ENCODE results near the gene VGLL4. TPM values are rescaled to one million over a fixed set of nuclear protein-coding genes. Genes with fewer than 3 reads are reported as not detected.
"Not testable (repeated sequence)": the region's sequence is repeated elsewhere in the genome, so short reads cannot be mapped to it uniquely, and the experiment has no call there.

The VGLL4 gene
- total RNA-seq, 2 experiments from 2014 or later = 33.5 to 37.8 TPM

- Mint-ChIP-seq H3K27ac (no peak overlapping the region), H3K36me3 (peaks cover 6% of the 10 kb centered on the region), H3K4me3 (no peak overlapping the region), H3K27me3 (no peaks in the 10 kb centered on the region), H3K9me3 (no peaks in the 10 kb centered on the region), H3K4me1 (peaks cover 4% of the 10 kb centered on the region)
- POLR2A ChIA-PET = no interaction called here
- no peak for DNase-seq
- no peak for ATAC-seq (ENCODE audit: low read depth)
Observed at GRCh38 chr3:11574981-11575669, 68.6 kb downstream of the VGLL4 start.

GRCh38 chr3:11572660-11573059 lies 71.1 kb downstream of the VGLL4 start:
- ATAC-seq (ENCODE audit: low read depth); H3K36me3 Mint-ChIP-seq; H3K27me3 Mint-ChIP-seq; DNase-seq; H3K4me1 Mint-ChIP-seq; H3K4me3 Mint-ChIP-seq; H3K9me3 Mint-ChIP-seq; POLR2A ChIA-PET; H3K27ac Mint-ChIP-seq: not testable (repeated sequence)

GRCh38 chr3:11570789-11571495 lies 72.8 kb downstream of the VGLL4 start:
- peaks cover 4% of the 10 kb centered on the region for H3K4me1 Mint-ChIP-seq
- POLR2A ChIA-PET = interaction anchor here (1.2 kb wide), 1 partner anchor 72 kb away, joined by 3 read pairs; the partner anchor contains the start of gene VGLL4
- DNase-seq (no peak), ATAC-seq (ENCODE audit: low read depth) (no peak)
- peaks cover 7% of the 10 kb centered on the region for H3K36me3 Mint-ChIP-seq
- no peaks in the 10 kb centered on the region for H3K27me3 Mint-ChIP-seq
- no peak overlapping the region for H3K4me3 Mint-ChIP-seq
- H3K27ac Mint-ChIP-seq = no peak overlapping the region
- H3K9me3 Mint-ChIP-seq = no peaks in the 10 kb centered on the region

GRCh38 chr3:11570251-11570650 lies 73.5 kb downstream of the VGLL4 start:
- Mint-ChIP-seq H3K9me3 (no peaks in the 10 kb centered on the region), H3K4me3 (no peak overlapping the region), H3K4me1 (peaks cover 4% of the 10 kb centered on the region), H3K27ac (no peak overlapping the region), H3K27me3 (no peaks in the 10 kb centered on the region), H3K36me3 (peaks cover 7% of the 10 kb centered on the region)
- ATAC-seq (ENCODE audit: low read depth) (no peak), DNase-seq (no peak)
- POLR2A ChIA-PET = interaction anchor here (1.2 kb wide), 1 partner anchor 73 kb away, joined by 3 read pairs; the partner anchor contains the start of gene VGLL4

- Mint-ChIP-seq H3K36me3 (peaks cover 7% of the 10 kb centered on the region), H3K4me3 (no peak overlapping the region), H3K27me3 (no peaks in the 10 kb centered on the region), H3K9me3 (no peaks in the 10 kb centered on the region), H3K27ac (peak overlapping the region; percentile 51), H3K4me1 (peaks cover 4% of the 10 kb centered on the region)
- DNase-seq (no peak), ATAC-seq (ENCODE audit: low read depth) (no peak)
- POLR2A ChIA-PET = no interaction called here
Observed at GRCh38 chr3:11569156-11569741, 74.5 kb downstream of the VGLL4 start.

GRCh38 chr3:11568503-11569155 lies 75.1 kb downstream of the VGLL4 start:
- Mint-ChIP-seq H3K4me3 (no peak overlapping the region), H3K9me3 (no peaks in the 10 kb centered on the region), H3K36me3 (peaks cover 6% of the 10 kb centered on the region), H3K4me1 (peaks cover 2% of the 10 kb centered on the region), H3K27me3 (no peaks in the 10 kb centered on the region), H3K27ac (no peak overlapping the region)
- POLR2A ChIA-PET = no interaction called here
- DNase-seq = no peak
- ATAC-seq (ENCODE audit: low read depth) = no peak

- DNase-seq = no peak
- no peaks in the 10 kb centered on the region for H3K9me3 Mint-ChIP-seq
- H3K27me3 Mint-ChIP-seq = no peaks in the 10 kb centered on the region
- ATAC-seq (ENCODE audit: low read depth) = no peak
- H3K27ac Mint-ChIP-seq = no peak overlapping the region
- H3K4me3 Mint-ChIP-seq = no peak overlapping the region
- POLR2A ChIA-PET = no interaction called here
- peaks cover 2% of the 10 kb centered on the region for H3K4me1 Mint-ChIP-seq
- H3K36me3 Mint-ChIP-seq = peaks cover 3% of the 10 kb centered on the region
Observed at GRCh38 chr3:11567516-11568467, 75.9 kb downstream of the VGLL4 start.

GRCh38 chr3:11566916-11567315 lies 76.8 kb downstream of the VGLL4 start:
- no peak for ATAC-seq (ENCODE audit: low read depth)
- H3K4me3 Mint-ChIP-seq = no peak overlapping the region
- H3K4me1 Mint-ChIP-seq = no peaks in the 10 kb centered on the region
- DNase-seq = no peak
- POLR2A ChIA-PET = no interaction called here
- no peaks in the 10 kb centered on the region for H3K27me3 Mint-ChIP-seq
- H3K9me3 Mint-ChIP-seq = no peaks in the 10 kb centered on the region
- peaks cover 3% of the 10 kb centered on the region for H3K36me3 Mint-ChIP-seq
- no peak overlapping the region for H3K27ac Mint-ChIP-seq

- DNase-seq (no peak), ATAC-seq (ENCODE audit: low read depth) (no peak)
- peaks cover 3% of the 10 kb centered on the region for H3K36me3 Mint-ChIP-seq
- H3K27ac Mint-ChIP-seq = no peak overlapping the region
- H3K9me3 Mint-ChIP-seq = no peaks in the 10 kb centered on the region
- no peaks in the 10 kb centered on the region for H3K4me1 Mint-ChIP-seq
- H3K4me3 Mint-ChIP-seq = no peak overlapping the region
- no peaks in the 10 kb centered on the region for H3K27me3 Mint-ChIP-seq
- POLR2A ChIA-PET = no interaction called here
Observed at GRCh38 chr3:11566478-11566877, 77.2 kb downstream of the VGLL4 start.

GRCh38 chr3:11565932-11566331 lies 77.8 kb downstream of the VGLL4 start:
- Mint-ChIP-seq H3K27me3 (no peaks in the 10 kb centered on the region), H3K27ac (no peak overlapping the region), H3K4me3 (no peak overlapping the region), H3K36me3 (peaks cover 3% of the 10 kb centered on the region), H3K9me3 (no peaks in the 10 kb centered on the region), H3K4me1 (no peaks in the 10 kb centered on the region)
- DNase-seq = no peak
- POLR2A ChIA-PET = no interaction called here
- no peak for ATAC-seq (ENCODE audit: low read depth)

GRCh38 chr3:11565492-11565891 lies 78.2 kb downstream of the VGLL4 start:
- Mint-ChIP-seq H3K9me3 (no peaks in the 10 kb centered on the region), H3K27ac (no peak overlapping the region), H3K4me3 (no peak overlapping the region), H3K36me3 (peaks cover 3% of the 10 kb centered on the region), H3K27me3 (no peaks in the 10 kb centered on the region), H3K4me1 (no peaks in the 10 kb centered on the region)
- DNase-seq (no peak), ATAC-seq (ENCODE audit: low read depth) (no peak)
- POLR2A ChIA-PET = no interaction called here

- POLR2A ChIA-PET = no interaction called here
- ATAC-seq (ENCODE audit: low read depth) = no peak
- peaks cover 3% of the 10 kb centered on the region for H3K36me3 Mint-ChIP-seq
- H3K4me1 Mint-ChIP-seq = no peaks in the 10 kb centered on the region
- H3K9me3 Mint-ChIP-seq = no peaks in the 10 kb centered on the region
- DNase-seq = no peak
- no peak overlapping the region for H3K4me3 Mint-ChIP-seq
- H3K27me3 Mint-ChIP-seq = no peaks in the 10 kb centered on the region
- no peak overlapping the region for H3K27ac Mint-ChIP-seq
Observed at GRCh38 chr3:11565072-11565471, 78.6 kb downstream of the VGLL4 start.

GRCh38 chr3:11564577-11565001 lies 79.1 kb downstream of the VGLL4 start:
- H3K4me3 Mint-ChIP-seq = no peak overlapping the region
- POLR2A ChIA-PET = no interaction called here
- no peaks in the 10 kb centered on the region for H3K4me1 Mint-ChIP-seq
- no peak for DNase-seq
- H3K27ac Mint-ChIP-seq = no peak overlapping the region
- no peak for ATAC-seq (ENCODE audit: low read depth)
- H3K36me3 Mint-ChIP-seq = peaks cover 3% of the 10 kb centered on the region
- H3K27me3 Mint-ChIP-seq = no peaks in the 10 kb centered on the region
- H3K9me3 Mint-ChIP-seq = no peaks in the 10 kb centered on the region
